ENCODE data around the gene DPH6.
"Not testable (repeated sequence)": the region's sequence is repeated elsewhere in the genome, so short reads cannot be mapped to it uniquely, and the experiment has no call there.

Gene DPH6

DNA sequence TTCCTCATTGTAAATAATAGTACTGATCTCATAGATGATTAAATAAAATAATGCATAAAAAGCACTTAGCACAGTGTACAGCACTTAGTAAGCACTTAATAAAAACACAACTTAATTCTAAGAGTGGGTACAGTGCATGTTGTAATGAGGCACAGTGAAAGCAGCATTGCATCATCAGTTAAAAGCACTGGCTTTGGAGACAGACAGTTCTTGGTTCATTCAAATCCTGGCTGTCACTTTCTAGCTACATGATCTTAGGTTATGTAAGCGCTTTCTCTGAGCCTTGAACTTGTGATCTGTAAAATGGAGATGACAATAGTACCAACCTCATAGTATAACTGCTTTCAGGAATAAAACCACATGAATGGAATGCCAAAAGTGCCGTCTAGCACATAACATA, 151.5 kb downstream of the DPH6 start:
- ATAC-seq (no peak), DNase-seq (no peak)
- Mint-ChIP-seq H3K4me1 (no peaks in the 10 kb centered on the region), H3K4me3 (no peak overlapping the region), H3K9me3 (no peaks in the 10 kb centered on the region), H3K27ac (no peak overlapping the region), H3K36me3 (ENCODE audit: low read depth) (peaks cover 12% of the 10 kb centered on the region), H3K27me3 (no peaks in the 10 kb centered on the region)

DNA sequence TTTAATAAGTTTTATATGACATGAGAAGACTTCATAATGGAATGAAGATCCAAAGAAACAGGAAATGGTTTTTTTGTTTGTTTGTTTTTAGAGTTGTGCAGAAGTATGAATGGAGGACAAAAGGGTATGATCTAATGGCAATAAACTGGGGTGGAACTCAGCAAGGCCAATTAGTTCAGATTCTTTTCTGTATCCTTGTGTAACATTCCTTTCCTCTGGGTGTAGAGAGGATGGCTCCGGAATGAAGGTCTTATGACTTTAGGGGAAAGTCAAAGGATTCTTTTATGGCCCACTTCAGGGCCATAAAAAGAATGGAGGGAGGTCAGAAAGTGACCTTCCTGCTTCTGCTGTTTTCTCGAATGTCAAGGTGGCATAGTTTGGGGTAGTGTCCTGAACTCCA, 152.6 kb downstream of the DPH6 start:
- no peak overlapping the region for H3K4me3 Mint-ChIP-seq
- no peaks in the 10 kb centered on the region for H3K9me3 Mint-ChIP-seq
- no peaks in the 10 kb centered on the region for H3K27me3 Mint-ChIP-seq
- ATAC-seq (no peak), DNase-seq (no peak)
- no peaks in the 10 kb centered on the region for H3K4me1 Mint-ChIP-seq
- peaks cover 9% of the 10 kb centered on the region for H3K36me3 Mint-ChIP-seq (ENCODE audit: low read depth)
- no peak overlapping the region for H3K27ac Mint-ChIP-seq

DNA sequence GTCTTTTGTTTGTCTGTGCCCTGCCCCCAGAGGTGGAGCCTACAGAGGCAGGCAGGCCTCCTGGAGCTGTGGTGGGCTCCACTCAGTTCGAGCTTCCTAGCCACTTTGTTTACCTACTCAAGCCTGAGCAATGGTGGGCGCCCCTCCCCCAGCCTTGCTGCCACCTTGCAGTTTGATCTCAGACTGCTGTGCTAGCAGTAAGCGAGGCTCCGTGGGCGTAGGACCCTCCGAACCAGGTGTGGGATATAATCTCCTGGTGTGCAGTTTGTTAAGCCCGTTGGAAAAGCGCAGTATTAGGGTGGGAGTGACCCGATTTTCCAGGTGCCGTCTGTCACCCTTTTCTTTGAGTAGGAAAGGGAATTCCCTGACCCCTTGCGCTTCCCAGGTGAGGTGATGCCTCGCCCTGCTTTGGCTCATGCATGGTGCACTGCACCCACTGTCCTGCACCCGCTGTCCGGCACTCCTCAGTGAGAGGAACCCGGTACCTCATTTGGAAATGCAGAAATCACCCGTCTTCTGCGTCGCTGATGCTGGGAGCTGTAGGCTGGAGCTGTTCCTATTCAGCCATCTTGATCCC, 154.5 kb downstream of the DPH6 start:
- H3K4me1 Mint-ChIP-seq; H3K9me3 Mint-ChIP-seq; DNase-seq; H3K4me3 Mint-ChIP-seq; H3K27ac Mint-ChIP-seq; H3K27me3 Mint-ChIP-seq; H3K36me3 Mint-ChIP-seq (ENCODE audit: low read depth); ATAC-seq: not testable (repeated sequence)

DNA sequence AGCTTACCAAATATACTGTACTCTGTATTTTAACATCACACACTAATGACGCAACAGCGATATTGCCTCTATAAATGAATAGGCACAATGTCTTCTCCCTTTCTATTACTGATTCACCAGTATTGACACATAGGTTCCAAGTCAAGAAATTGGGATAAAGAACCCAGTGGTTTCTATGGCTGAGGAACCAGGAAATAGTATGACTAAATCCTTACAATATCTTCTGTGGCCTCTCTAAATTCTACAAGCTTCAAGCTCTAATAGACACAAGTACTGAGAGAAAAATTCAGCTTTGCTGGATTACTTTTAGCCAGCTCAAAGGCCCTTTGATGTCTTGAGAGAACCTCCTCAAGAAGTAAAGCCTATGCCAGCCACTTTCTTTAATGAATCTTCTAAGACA, 162.5 kb downstream of the DPH6 start:
- Mint-ChIP-seq H3K27ac (no peak overlapping the region), H3K27me3 (no peaks in the 10 kb centered on the region), H3K36me3 (ENCODE audit: low read depth) (peaks cover 19% of the 10 kb centered on the region), H3K4me1 (no peaks in the 10 kb centered on the region), H3K4me3 (no peak overlapping the region), H3K9me3 (peaks cover 6% of the 10 kb centered on the region)
- DNase-seq = no peak
- no peak for ATAC-seq

DNA sequence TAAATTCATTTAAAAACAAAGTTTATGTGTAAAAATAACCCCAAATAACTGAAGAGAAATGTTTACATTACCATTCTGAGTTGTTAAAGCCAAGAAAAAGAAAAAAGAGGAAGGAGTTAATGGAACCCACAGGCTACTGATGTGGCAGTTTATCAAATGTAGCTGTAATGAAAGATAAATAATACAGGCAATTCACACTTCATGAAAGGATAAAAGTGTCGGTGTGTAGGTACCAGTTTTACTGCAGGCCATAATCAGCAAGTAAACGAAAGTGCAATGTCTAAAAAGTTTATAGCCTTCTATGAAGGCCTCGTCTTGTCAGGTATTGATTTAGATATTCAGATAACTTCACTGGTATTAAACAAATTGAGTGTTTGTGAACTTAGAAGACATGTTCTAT, 164.6 kb downstream of the DPH6 start:
- peaks cover 29% of the 10 kb centered on the region for H3K36me3 Mint-ChIP-seq (ENCODE audit: low read depth)
- H3K4me1 Mint-ChIP-seq = no peaks in the 10 kb centered on the region
- no peaks in the 10 kb centered on the region for H3K27me3 Mint-ChIP-seq
- no peak for DNase-seq
- no peak overlapping the region for H3K27ac Mint-ChIP-seq
- H3K9me3 Mint-ChIP-seq = peaks cover 14% of the 10 kb centered on the region
- ATAC-seq = no peak
- H3K4me3 Mint-ChIP-seq = no peak overlapping the region

DNA sequence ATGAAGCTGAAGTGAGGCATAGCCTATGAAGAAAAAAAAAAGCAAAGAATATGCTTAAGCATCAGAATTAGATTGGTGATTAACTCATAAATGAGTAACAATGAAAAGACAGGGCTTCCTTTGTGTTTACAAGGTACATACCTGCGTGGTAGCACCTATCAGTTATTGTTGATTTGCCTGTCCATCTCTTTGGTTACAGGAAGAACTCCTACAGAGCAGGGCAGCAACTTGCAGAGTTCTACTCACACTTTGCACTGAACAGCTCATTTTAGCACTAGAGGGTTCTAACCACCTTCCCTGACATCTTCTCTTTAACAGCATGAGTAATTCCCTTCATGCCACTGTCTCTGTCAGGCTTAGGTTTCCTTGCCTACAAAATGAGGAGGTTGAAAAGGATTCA, 166.0 kb downstream of the DPH6 start:
- ATAC-seq = no peak
- peaks cover 28% of the 10 kb centered on the region for H3K36me3 Mint-ChIP-seq (ENCODE audit: low read depth)
- H3K9me3 Mint-ChIP-seq = peaks cover 14% of the 10 kb centered on the region
- no peaks in the 10 kb centered on the region for H3K4me1 Mint-ChIP-seq
- no peak for DNase-seq
- H3K27me3 Mint-ChIP-seq = no peaks in the 10 kb centered on the region
- no peak overlapping the region for H3K27ac Mint-ChIP-seq
- no peak overlapping the region for H3K4me3 Mint-ChIP-seq

DNA sequence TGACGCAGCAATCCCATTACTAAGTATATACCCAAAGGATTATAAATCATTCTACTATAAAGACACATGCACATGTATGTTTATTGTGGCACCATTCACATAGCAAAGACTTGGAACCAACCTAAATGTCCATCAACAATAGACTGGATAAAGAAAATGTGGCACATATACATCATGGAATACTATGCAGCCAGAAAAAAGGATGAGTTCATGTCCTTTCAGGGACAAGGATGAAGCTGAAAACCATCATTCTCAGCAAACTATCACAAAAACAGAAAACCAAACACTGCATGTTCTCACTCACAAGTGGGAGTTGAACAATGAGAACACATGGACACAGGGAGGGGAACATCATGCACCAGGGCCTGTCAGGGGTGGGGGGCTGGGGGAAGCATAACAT, 167.5 kb downstream of the DPH6 start:
- Mint-ChIP-seq H3K36me3 (ENCODE audit: low read depth) (peaks cover 28% of the 10 kb centered on the region), H3K9me3 (peaks cover 14% of the 10 kb centered on the region)
- ATAC-seq, DNase-seq, H3K27me3 Mint-ChIP-seq, H3K4me1 Mint-ChIP-seq, H3K27ac Mint-ChIP-seq, H3K4me3 Mint-ChIP-seq: not testable (repeated sequence)

DNA sequence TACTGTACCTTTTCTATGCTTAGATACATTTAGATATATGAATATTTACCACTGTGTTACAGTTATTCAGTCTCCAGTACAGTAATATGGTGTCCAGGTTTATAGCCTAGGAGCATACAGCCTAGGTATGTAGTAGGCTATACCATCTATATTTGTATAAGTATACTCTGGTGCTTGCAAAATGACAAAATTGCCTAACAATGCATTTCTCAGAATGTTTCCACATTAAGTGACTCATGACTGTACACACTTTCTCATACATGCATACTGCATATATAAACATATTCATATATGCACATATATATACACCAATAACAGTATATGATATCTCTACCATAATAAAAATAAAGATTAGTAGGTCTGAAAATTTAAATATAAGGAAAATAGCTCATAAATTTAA, 169.3 kb downstream of the DPH6 start:
- ATAC-seq (no peak), DNase-seq (no peak)
- Mint-ChIP-seq H3K27ac (no peak overlapping the region), H3K9me3 (peaks cover 14% of the 10 kb centered on the region), H3K36me3 (ENCODE audit: low read depth) (peaks cover 38% of the 10 kb centered on the region), H3K27me3 (no peaks in the 10 kb centered on the region), H3K4me3 (no peak overlapping the region), H3K4me1 (no peaks in the 10 kb centered on the region)

DNA sequence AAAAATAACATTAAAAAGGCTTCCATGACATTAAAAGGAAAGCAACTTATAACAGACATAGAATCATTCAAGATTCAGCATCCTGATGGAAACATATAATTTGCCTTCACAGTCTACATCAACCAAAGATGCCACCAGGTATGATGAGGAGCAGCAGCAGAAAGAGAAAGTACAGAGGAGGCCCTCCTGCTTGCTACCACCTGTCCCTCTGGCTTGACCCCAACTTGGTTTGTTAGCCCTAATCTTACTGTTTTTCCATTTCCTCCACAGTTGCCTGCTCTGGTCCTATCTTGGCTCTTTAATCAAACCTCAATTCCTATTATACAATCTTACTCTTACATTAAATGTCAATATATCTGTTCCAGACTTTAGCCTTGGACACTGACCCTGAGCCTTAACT, 171.3 kb downstream of the DPH6 start:
- Mint-ChIP-seq H3K36me3 (ENCODE audit: low read depth) (peaks cover 42% of the 10 kb centered on the region), H3K27ac (no peak overlapping the region), H3K4me1 (no peaks in the 10 kb centered on the region), H3K9me3 (peaks cover 14% of the 10 kb centered on the region), H3K27me3 (no peaks in the 10 kb centered on the region), H3K4me3 (no peak overlapping the region)
- ATAC-seq (no peak), DNase-seq (no peak)

DNA sequence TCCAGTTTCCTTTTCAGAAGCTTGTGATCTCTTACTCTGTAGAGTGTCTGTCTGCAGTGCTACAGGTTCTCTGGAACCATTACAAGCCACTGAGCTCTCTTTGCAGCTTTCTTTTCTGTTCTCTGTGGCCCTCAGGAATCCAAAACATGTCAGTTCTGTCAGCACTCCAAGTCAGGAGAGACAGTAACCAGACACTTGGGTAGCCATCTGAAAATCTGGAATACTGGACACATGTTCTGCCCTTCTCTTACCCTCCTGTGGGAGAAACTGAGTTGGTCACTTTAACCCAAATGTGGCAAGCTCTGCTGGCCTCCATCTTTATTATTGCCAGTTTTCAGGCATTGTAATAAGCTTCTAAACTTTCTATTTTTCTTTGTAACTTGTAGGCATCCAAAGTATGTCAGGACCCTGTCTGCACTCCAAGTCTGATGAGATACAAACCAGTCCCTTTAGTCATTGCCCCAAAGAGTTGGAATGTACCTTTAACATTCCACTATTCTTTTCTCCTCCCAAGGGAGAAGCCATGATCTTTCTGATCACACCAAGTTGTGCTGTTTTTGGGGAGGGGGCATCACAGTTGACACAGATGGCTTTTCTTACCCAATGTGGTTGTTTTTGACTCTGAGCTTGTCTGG, 183.7 kb downstream of the DPH6 start:
- ATAC-seq = no peak
- Mint-ChIP-seq H3K9me3 (peaks cover 63% of the 10 kb centered on the region), H3K4me1 (no peaks in the 10 kb centered on the region), H3K36me3 (ENCODE audit: low read depth) (peaks cover 19% of the 10 kb centered on the region), H3K4me3 (no peak overlapping the region), H3K27ac (no peak overlapping the region), H3K27me3 (no peaks in the 10 kb centered on the region)
- DNase-seq = no peak

DNA sequence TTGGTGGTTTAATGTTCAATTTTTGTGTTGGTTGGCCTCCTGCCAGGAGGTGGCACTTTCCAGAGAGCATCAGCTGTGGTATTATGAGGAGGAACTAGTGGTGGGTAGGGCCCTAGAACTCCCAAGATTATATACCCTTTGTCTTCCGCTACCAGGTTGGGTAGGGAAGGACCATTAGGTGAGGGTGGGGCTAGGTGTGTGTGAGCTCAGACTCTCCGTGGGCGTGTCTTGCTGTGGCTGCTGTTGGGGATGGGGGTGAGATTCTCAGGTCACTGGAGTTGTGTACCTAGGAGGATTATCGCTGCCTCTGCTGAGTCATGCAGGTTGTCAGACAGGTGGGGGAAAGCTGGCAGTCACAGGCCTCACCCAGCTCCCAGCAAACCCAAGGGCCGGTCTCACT, 187.1 kb downstream of the DPH6 start:
- Mint-ChIP-seq H3K27me3 (no peaks in the 10 kb centered on the region), H3K27ac (no peak overlapping the region), H3K4me3 (no peak overlapping the region), H3K9me3 (peaks cover 73% of the 10 kb centered on the region), H3K36me3 (ENCODE audit: low read depth) (peaks cover 9% of the 10 kb centered on the region), H3K4me1 (no peaks in the 10 kb centered on the region)
- ATAC-seq (no peak), DNase-seq (no peak)

DNA sequence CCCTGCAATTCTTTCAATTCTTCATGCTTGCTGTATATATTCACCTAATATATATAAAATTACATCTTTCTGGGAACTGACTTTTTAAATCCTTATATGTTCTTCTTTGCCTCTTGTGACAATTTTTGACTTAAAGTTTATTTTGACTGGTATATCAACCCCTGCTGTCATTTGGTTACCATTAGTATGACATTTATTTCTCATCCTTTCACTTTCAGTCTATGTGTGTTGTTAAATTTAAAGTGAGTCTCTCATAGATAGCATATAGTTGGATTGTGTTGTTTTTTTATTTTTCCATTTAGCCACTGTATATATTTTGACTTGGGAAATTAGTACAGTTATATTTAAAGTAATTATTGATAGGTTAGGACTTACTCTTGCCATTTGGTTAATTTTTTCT, 194.9 kb downstream of the DPH6 start:
- H3K4me1 Mint-ChIP-seq = no peaks in the 10 kb centered on the region
- no peak for ATAC-seq
- H3K36me3 Mint-ChIP-seq (ENCODE audit: low read depth) = peaks cover 4% of the 10 kb centered on the region
- no peak overlapping the region for H3K4me3 Mint-ChIP-seq
- no peak for DNase-seq
- H3K27me3 Mint-ChIP-seq = no peaks in the 10 kb centered on the region
- H3K9me3 Mint-ChIP-seq = peaks cover 45% of the 10 kb centered on the region
- H3K27ac Mint-ChIP-seq = no peak overlapping the region

DNA sequence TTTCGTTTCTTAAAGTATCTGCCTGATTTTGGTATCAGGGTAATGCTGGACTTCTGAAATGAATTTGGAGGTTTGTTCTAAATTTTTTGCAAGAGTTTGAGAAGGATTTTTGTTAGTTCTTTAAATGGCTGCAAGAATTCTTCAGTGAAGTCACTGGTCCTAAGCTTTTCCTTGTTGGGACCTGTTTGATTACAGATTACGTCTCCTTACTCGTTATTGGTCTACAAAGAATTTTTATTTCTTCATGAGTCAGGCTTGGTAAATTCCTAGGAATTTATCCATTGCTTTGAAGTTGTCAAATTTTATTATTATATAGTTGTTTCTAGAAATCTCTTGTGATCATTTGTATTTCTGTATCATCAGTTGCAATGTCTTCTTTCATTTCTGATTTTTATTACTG, 196.0 kb downstream of the DPH6 start:
- Mint-ChIP-seq H3K4me1 (no peaks in the 10 kb centered on the region), H3K9me3 (peaks cover 34% of the 10 kb centered on the region), H3K36me3 (ENCODE audit: low read depth) (peaks cover 1% of the 10 kb centered on the region), H3K27ac (no peak overlapping the region), H3K27me3 (no peaks in the 10 kb centered on the region), H3K4me3 (no peak overlapping the region)
- ATAC-seq = no peak
- no peak for DNase-seq

DNA sequence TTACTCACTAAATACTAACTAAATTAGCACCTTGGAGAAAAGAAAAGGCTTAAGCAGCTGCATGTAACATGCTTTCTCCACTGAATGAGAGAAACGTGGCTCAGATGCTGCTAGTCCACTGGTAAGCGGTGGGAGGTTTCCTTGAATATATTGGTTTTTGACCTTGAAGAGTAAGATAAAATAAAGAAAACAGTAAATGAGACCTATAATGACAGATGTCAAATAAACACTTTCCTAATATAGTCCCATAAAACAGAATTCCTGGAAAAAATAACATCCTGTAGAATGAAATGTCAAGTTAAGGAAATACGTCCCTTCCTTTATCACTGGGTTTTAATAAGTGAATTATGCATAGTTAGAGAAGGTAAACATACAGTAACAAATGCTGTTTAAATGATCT, 215.0 kb downstream of the DPH6 start:
- Mint-ChIP-seq H3K4me1 (no peaks in the 10 kb centered on the region), H3K36me3 (ENCODE audit: low read depth) (no peaks in the 10 kb centered on the region), H3K27me3 (no peaks in the 10 kb centered on the region), H3K4me3 (no peak overlapping the region), H3K9me3 (peaks cover 4% of the 10 kb centered on the region), H3K27ac (no peak overlapping the region)
- DNase-seq (no peak), ATAC-seq (no peak)

DNA sequence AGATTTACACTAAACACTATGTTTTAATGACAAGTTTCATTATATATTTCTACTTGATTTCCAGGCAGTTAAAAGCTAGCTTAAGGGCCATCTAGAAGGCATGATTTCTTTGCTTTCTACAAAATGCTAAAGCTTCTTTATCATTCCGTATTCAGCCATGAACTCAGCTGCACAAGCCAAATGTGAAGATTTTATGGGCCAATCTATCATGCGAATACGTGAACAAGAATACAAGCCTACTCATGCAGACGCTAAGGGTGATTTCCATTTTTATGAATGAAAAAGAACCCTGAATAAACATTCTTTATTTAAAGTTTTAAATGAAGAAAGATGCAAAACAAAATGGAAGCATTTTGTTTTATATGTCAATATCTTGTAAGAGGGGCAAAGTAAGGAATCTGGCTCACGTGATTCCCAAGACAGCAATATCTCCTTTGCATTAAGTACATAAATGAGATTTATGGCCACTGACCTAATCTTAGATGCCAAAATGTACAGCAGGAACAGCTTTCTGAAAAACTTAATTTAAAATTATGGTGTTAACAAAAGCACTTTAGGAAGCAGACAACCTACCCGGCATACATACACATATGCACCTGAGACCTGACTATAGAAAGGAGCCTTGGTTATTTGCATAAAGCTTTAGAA, 215.8 kb downstream of the DPH6 start:
- Mint-ChIP-seq H3K27ac (no peak overlapping the region), H3K9me3 (peaks cover 3% of the 10 kb centered on the region), H3K4me3 (no peak overlapping the region), H3K36me3 (ENCODE audit: low read depth) (no peaks in the 10 kb centered on the region), H3K4me1 (no peaks in the 10 kb centered on the region), H3K27me3 (no peaks in the 10 kb centered on the region)
- DNase-seq (no peak), ATAC-seq (no peak)
